GM12872 (cell line): ENCODE results near the gene CDS1.

Source experiments
- TF ChIP-seq, protein P1 (sequence below): IDR thresholded peaks from 3 replicates; pipeline ENCODE4 v1.5.1; 2011; ENCODE audit warnings: low read depth, mild to moderate bottlenecking, low read length, moderate library complexity; ENCODE audit not compliant: insufficient read depth

Gene CDS1

DNA sequence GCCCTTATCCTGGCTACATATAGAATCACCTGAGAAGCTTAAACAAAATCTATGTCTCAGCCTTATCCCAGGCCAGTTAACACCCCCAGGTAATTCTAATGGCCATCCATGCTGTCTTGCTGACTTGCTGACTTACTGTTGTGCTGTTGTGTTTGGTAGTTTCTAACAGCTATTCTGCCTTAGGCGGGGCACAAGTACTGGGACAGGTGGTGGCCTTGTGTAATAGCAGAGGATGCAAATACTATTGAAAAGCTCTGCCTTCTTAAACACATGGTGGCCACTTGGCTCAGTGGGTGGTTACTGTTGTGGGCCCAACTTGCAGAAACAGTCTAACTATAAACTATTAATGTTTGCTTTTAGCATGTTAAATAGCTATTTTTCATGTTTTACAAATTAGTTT lies 56.2 kb downstream of the CDS1 start:
- TF ChIP-seq, protein P1, sequence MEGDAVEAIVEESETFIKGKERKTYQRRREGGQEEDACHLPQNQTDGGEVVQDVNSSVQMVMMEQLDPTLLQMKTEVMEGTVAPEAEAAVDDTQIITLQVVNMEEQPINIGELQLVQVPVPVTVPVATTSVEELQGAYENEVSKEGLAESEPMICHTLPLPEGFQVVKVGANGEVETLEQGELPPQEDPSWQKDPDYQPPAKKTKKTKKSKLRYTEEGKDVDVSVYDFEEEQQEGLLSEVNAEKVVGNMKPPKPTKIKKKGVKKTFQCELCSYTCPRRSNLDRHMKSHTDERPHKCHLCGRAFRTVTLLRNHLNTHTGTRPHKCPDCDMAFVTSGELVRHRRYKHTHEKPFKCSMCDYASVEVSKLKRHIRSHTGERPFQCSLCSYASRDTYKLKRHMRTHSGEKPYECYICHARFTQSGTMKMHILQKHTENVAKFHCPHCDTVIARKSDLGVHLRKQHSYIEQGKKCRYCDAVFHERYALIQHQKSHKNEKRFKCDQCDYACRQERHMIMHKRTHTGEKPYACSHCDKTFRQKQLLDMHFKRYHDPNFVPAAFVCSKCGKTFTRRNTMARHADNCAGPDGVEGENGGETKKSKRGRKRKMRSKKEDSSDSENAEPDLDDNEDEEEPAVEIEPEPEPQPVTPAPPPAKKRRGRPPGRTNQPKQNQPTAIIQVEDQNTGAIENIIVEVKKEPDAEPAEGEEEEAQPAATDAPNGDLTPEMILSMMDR, result no peak

DNA sequence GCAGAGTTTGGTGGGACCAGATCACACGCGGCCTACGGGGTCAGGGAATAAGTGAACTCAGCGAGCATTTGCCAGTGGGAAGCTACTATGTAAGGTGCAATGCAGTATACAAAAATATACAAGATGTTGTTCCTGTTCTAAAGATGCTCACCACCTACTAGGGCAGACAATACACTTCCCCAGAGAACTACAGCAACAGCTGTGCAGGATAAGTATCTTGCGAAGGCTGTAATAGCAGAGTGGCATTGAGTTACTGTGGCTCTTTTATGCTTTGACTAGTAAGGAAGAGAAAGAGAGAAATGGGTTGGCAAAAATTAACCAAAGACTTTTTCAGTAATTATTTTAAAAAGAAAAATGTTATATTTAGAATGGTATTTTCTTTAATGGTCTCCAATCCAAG lies 61.2 kb downstream of the CDS1 start:
- TF ChIP-seq, protein P1, result no peak

DNA sequence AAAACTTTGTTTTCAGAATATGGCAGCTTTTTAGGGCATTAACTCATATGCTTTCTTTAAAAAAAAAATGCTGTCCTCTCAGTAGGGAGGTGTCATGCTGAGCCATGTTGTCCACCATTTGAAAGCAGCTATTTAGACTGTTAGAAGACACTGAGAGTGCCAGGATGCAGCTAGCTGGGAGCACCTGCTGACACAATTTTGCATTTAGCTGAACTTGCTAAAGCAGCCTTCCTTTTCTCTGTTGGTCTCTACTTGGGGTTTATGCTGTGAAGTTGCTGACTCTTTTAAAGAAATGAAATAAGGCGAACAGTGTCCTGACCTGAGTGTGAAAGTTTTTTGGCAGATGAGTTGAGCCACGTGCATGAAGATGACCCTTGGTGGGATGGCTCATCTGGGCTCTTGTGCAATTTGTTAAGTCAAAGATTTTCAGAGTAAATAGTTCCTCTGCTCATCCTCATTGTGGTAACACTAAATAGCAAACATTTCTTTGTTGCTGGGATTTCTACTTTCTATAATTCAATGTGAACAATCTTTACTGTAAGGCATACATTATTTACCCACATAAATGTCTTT lies 64.5 kb downstream of the CDS1 start:
- TF ChIP-seq, protein P1, result no peak

DNA sequence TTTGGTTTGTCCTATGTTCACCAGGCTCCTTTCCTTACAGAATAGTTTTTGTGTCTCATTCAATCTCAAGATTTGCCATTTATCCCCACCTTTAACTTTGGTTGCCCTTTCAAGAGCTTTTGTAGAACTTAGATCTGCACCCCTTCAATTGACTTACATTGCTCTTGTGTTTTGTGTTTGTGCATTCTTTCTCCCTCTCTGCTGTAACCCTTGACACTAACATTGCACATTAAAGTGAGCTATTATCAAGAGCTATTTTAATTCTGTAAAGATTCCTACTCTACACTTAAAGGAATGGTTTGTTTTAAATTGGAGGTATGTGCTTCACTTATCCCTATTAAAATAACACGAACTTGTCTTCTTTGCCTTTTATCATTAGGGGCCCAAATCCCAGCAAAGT lies 65.3 kb downstream of the CDS1 start:
- TF ChIP-seq, protein P1, result no peak

DNA sequence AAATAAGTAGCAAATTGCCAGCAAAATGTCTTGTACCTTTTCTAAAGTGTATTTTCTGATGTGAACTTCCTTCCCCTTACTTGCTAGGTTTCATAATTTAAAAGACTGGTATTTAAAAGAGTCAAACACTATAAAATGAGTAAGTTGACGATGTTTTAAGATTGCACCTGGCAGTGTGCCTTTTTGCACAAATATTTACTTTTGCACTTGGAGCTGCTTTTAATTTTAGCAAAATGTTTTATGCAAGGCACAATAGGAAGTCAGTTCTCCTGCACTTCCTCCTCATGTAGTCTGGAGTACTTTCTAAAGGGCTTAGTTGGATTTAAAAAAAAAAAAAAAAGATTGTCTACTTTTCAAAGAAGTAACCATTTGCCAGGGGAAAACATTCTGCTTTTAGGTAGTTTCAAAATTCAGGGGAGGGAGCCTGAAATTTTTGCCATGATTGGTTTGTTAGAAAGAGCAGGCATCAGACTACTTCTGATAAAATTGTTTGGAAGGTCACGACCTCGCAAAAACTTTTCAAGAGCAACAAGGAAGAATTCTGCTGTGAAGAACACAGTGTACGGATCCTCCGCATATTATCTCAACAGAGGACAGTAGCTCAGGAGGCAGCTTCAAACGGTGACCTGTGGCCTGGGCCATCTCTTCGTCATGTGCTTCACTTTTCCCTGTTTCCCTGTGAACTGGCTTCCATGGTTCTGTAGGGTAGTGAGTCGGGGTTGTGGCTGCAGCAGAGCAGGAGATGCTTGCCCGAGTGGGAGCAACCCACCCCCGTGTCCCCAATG lies 66.1 kb downstream of the CDS1 start:
- TF ChIP-seq, protein P1, result no peak

DNA sequence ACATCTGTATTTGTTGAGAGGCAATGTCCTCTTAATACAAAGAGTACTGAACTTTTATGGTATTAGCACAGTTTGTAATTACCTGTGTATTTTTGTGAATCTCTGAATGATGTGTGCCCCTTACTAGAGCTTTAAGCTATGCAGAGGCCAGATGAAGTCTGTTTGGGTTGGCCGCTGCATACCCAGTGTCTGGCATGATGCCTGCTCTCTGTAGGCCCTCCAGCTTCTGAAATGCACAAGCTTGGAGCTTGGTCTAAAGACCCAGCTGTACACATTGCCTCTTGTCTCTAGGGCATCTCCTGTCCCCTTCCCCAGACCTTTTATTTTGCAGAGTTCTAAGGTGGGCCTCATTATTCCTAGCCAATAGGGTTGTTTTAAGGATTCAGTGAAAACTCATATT lies 68.6 kb downstream of the CDS1 start:
- TF ChIP-seq, protein P1, result no peak

DNA sequence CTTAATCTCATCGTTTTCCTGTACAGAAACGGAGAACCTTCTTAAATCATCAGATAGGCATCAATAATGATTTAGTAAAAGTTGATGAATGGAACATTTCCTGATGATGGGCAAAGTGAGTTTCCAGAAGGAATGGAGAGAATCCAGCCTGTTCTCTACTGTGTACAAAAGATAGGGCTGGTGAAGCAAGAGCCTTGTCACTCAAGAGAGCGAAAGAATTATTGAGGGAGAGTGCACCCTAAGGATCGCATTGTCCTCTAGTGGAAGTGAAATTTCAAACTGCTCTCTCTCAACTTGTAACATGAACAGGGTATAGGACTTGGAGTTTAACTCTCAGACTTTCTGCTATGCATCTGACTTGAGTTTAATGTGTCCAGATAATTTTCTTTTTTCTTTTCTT lies 69.6 kb downstream of the CDS1 start:
- TF ChIP-seq, protein P1, result no peak
